ENCODE data around the gene CXCL9.
A peak's percentile ranks its signal among the peaks of the same experiment; 100 is the strongest.
"Not testable (repeated sequence)": the region's sequence is repeated elsewhere in the genome, so short reads cannot be mapped to it uniquely, and the experiment has no call there.

Gene CXCL9

DNA sequence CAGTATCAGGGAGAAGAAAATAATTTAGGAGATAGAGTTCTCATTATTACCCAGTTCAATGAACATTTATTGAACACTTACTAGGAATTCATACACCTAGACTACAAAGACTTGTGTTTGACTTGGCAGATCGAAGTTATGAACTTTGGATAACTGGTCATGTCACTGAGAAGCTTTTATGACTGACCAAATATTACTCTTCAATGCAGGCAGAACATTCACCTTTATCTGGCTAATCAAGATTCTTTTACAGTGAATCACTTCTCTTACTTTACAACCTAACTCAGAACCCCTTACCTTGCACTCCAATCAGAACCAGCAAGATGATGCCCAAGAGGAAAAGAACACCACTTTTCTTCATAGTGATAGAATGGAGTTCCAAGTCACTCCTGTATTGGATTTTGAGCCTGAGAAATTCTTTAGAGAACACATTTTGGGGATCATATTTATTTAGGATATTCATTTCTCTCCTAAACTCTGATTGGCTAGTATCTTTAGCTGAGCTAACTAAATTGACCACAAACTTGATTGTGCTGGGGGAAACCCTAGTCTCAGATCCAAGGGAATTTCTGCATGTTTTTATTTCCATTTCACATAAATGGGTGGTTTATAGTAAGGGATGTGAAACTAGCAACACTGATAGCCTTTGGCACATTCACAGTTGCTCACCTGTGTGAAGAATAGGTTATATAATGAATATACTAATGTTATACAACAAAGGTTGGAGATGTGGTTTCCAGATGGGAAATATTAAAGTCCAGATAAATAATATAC lies at the start of gene CXCL9:
TSS of gene CXCL9 (minus strand) at position 421 of the 774 bp plus-strand sequence. CDS start at position 361, 60 bp downstream.
- DNase-seq (ENCODE audit: low read depth), result no peak

DNA sequence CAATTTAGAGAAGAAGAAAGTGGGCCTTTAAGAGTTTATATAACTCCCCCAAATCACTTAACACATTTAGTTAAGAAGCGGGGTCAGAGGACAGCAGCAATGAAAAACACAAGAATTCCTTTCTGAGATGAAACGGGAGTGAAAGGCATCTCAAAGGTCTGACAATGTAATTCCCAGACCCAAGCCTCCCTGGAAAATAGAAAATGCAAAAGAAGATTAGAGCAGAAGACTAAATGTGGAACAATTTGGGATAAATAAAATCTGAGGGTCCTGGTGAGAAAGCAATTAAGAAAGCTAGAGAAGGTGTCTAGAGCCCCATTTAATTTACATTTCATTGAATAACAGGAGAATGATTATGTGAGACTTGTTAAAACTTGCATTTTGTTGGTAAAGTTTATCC lies 48.1 kb upstream of the CXCL9 start:
- DNase-seq (ENCODE audit: low read depth), result no peak

DNA sequence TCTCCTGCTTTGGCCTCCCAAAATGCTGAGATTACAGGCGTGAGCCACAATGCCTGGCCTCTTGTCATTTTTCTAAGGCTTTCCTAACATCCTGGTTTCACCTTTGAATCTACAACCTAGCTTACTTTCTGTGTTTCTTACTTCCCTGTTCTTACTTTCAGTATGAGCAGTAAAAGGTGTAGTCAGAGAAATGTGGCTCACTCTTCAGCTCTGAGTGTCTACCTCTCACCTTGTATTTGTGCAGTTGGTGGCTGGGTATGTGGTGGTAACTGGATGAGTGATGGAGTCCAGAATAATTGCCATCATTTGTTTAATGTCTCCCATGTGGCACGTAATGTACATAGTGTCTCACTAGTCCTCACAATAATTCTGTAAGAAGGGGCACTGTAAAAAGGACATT lies 47.7 kb upstream of the CXCL9 start:
- DNase-seq (ENCODE audit: low read depth), result no peak

DNA sequence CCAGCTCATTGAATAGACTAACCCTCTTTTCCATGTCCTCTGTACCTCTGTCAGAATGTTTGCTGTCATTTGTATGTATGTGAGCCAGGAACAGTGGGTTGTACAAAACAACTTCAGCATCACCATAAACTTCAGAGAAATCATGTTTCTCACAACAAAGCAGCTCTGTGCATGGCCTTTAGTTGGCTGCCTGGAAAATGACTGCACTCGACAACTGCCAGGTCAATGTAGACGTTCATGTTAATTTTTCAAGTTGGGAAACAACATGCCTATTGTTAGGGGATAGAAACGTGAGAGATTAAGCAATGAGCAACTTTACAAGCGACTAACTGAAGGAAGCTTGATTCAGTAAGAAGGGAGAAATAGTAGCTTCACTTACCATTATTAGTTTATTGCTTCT lies 46.4 kb upstream of the CXCL9 start:
- DNase-seq (ENCODE audit: low read depth), result no peak

DNA sequence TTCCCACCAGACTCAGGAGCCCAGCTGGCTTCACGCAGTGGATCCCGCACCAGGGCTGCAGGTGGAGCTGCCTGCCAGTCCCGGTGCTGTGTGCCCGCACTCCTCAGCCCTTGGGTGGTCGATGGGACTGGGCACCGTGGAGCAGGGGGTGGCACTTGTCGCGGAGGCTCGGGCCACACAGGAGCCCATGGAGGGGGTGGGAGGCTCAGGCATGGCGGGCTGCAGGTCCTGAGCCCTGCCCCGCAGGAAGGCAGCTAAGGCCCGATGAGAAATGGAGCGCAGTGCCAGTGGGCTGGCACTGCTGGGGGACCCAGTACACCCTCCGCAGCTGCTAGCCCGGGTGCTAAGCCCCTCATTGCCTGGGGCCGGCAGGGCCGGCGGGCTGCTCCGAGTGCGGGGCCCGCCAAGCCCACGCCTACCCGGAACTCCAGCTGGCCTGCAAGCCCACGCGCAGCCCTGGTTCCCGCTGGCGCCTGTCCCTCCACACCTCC lies 43.3 kb upstream of the CXCL9 start:
- not testable (repeated sequence) for DNase-seq (ENCODE audit: low read depth)

DNA sequence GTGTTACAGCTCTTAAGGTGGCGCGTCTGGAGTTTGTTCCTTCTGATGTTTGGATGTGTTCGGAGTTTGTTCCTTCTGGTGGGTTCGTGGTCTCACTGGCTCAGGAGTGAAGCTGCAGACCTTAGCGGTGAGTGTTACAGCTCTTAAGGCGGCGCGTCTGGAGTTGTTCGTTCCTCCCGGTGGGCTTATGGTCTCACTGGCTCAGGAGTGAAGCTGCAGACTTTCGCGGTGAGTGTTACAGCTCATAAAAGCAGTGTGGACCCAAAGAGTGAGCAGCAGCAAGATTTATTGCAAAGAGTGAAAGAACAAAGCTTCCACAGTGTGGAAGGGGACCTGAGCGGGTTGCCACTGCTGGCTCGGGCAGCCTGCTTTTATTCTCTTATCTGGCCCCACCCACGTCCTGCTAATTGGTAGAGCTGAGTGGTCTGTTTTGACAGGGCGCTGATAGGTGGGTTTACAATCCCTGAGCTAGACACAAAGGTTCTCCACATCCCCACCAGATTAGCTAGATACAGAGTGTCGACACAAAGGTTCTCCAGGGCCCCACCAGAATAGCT lies 42.6 kb upstream of the CXCL9 start:
- DNase-seq (ENCODE audit: low read depth), result not testable (repeated sequence)

DNA sequence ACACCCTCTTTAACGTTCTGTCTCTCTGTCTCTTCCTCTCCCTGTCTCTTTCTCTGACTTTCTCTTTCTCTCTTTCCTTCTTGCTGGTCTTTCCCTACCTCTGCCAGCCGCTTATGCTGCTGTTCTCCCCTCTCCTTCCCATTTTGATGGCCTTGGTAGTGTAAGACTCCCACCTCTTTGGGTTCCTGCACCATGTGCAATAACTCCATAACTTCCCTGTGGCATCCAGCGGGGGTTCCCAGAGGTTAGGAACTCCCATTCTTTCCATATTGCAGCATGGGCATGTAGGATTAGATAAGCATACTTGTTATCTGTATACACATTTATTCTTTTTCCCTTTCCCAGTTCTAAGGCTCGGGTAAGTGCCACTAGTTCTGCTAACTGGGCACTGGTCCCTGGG lies 37.4 kb upstream of the CXCL9 start:
- not testable (repeated sequence) for DNase-seq (ENCODE audit: low read depth)

DNA sequence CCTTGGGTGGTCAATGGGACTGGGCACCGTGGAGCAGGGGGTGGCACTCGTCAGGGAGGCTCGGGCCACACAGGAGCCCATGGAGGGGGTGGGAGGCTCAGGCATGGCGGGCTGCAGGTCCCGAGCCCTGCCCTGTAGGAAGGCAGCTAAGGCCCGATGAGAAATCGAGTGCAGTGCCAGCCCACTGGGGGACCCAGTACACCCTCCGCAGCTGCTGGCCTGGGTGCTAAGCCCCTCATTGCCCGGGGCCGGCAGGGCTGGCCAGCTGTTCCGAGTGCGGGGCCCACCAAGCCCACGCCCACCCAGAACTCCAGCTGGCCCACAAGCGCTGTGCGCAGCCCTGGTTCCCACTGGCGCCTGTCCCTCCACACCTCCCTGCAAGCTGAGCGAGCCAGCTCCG lies 36.0 kb upstream of the CXCL9 start:
- DNase-seq (ENCODE audit: low read depth), result not testable (repeated sequence)

DNA sequence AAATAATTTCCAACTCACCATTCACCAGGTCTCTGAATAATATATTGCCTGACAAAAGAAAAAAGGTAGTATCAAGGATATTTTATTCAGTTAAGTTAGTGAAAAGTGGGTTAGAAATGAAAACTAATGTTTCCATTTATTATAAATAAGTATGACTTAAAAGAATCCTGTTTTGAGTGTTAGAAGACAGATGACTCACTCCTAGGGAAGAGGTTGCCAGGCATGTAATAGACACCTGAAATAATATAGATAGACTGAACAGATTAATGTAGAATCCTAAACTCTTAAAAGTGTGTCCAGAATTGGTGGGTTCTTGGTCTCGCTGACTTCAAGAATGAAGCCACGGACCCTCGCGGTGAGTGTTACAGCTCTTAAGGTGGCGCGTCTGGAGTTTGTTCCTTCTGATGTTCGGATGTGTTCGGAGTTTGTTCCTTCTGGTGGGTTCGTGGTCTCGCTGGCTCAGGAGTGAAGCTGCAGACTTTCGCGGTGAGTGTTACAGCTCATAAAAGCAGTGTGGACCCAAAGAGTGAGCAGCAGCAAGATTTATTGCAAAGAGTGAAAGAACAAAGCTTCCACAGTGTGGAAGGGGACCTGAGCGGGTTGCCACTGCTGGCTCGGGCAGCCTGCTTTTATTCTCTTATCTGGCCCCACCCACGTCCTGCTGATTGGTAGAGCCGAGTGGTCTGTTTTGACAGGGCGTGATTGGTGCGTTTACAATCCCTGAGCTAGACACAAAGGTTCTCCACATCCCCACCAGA lies 35.1 kb upstream of the CXCL9 start:
- not testable (repeated sequence) for DNase-seq (ENCODE audit: low read depth)

DNA sequence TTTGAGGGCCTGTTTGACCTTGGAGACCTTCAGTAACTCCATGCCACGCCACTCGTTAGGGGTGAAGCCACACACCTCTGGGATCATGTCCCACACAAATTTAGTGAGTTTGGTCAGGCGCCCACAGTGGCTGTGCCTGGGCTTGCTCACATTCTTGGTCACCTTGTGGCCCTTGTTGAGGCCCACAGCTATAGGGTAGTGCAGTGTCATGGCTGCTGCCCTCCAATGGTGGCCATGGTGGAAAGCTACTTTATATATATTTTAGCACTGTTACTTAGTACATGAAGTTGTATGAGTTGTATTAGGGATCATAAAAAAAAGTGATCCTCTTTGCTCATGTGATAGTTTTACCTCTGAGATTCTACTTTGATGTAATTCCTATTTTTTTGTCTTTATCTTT lies 29.5 kb upstream of the CXCL9 start:
- no peak for DNase-seq (ENCODE audit: low read depth)

DNA sequence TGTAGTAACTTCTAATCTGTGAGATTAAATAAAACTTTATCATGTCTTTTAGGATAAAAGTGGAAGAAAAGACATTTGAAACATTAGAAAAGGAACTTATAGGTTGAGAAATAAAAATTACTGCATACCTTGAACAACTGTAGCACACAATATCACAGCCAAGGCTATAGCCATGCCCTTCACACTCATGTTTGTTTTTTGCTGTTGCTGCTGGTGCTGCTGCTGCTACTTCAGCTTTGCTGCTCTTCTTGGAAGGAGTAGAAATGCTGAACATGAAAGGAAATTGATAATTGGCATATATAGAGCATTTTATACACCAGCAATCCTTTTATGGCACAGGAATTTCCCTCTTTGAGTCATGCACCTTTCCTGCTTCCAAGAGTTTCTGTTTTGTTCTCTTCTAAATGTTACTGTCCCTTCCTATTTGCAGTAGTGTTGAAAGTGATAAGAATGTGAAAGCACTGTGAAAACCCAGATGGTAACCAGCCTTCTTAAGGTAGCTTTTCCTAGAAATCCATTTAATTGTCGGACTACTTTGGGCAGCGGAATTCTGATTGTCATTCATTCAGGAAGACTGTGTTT lies 28.6 kb upstream of the CXCL9 start, which contains the start of gene CXCL11:
TSS of gene CXCL11 (minus strand) at position 272 of the 582 bp plus-strand sequence. CDS start at position 189, 83 bp downstream.
- no peak for DNase-seq (ENCODE audit: low read depth)

DNA sequence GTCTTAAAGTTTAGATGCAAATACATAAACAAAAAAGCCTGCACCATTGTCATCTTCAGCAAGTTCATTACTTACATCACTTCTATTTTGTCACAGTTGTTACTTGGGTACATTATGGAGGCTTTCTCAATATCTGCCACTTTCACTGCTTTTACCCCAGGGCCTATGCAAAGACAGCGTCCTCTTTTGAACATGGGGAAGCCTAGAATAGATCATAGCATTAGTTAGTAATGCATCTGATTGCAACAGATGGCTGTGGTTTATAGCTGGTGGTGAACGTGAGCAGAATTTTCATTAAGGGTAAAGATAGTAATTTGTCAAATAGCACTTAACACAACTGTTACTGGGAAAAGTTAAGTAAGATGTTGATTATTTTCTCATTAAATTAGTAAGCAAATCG lies 27.8 kb upstream of the CXCL9 start:
- no peak for DNase-seq (ENCODE audit: low read depth)

DNA sequence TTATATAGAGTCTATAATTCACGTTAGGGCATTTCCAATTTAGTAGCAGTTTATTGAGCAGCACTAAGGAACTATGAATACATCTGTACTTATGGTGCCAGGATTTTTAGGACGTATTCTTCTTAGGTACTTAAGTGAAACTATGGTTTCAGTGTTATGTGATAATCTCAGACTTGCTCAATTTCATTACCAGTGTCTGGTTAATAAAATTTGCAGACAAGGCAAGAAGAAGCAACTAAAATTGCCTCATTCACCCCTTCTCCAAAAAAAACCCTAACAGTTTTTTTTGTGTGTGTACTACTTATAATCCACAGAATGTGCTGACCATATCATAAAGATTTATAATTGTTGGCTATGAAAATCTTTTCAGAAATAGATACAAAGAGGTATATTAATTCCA lies 22.0 kb upstream of the CXCL9 start:
- no peak for DNase-seq (ENCODE audit: low read depth)

DNA sequence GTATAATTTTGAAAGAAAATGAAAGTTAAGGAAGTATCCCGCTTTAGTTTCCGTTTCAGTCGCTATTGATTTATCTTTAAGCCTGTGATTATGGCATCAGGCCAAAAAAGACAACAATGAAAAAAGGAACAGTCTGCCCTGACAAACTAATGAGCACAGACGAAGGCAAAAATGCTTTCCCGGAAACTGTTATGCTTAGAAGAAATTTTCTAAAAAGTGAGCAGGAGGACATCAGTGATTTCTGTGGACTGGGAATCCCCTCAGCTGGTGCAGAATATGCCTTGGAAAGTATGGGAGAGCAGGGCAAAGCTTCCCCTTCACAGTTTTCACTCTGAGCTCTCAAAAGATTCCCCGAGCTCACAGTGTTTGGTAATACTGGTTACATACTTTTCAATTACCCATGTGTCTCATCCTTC lies 21.0 kb upstream of the CXCL9 start:
- no peak for DNase-seq (ENCODE audit: low read depth)

DNA sequence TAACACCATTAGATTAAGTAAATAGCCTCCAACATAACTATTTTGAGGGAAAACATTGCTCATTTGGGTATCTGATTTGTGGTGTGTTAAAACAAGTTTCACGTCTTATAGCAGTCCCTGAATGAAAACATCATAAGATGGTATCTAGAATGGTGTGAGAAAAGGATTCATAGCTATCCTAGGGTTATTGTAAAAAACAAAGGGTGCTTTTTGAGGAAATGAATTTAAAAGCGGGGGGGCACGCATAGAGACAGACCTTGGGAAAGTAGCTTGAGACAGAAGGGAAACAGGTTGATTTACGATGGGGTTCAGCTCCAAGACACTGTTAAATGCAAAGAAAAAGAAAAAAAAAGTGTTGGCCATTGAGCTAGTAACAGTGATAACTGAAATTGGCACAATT lies 16.8 kb upstream of the CXCL9 start:
- no peak for DNase-seq (ENCODE audit: low read depth)

DNA sequence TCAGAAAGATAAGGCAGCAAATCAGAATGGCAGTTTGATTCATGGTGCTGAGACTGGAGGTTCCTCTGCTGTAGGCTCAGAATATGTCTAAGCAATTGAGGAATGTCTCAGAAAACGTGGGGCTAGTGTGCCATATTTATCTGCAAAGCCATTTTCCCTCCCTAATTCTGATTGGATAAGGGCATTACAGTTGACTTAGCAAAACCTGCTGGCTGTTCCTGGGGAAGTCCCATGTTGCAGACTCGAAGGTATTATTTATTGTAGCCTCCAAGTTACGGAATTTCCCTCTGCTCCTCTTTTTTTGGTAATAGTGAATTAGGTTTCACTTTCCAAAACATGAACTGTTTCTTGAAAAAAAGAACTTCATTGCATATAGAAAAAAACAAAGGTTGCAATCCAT lies 16.1 kb upstream of the CXCL9 start, which contains the start of gene CXCL10:
TSS of gene CXCL10 (minus strand) at position 109 of the 400 bp plus-strand sequence. CDS start at position 43, 66 bp downstream.
- no peak for DNase-seq (ENCODE audit: low read depth)

DNA sequence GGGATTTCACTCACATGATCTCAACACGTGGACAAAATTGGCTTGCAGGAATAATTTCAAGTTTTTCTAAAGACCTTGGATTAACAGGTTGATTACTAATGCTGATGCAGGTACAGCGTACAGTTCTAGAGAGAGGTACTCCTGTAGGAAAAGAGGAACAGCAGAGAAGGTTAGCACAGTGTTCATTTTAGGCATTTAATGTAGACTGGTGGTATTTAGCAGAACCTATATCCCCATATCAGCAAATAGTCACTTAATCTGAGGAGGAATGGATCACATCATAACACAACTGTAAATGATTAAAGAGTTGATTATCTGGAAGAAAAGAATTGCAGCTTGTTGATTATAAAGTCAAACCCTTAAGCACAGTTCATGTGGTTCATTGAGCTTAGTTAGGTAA lies 15.4 kb upstream of the CXCL9 start:
- no peak for DNase-seq (ENCODE audit: low read depth)

DNA sequence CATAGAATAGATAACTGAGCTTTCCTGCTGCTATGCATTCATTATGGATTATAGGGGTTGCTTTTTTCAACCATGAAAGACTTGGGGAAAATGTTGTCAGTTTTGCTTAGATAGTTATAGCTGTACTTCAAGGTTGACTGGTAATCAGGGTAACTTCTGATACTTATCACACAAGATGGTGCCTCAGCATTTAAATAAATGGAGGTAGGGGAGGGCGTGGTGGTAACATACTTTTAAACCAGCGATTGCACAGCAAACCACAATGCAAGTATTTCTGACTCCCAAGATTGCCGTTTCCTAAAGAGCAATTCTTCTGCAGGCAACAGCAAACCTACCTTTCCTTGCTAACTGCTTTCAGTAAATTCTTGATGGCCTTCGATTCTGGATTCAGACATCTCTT lies 14.7 kb upstream of the CXCL9 start:
- no peak for DNase-seq (ENCODE audit: low read depth)

DNA sequence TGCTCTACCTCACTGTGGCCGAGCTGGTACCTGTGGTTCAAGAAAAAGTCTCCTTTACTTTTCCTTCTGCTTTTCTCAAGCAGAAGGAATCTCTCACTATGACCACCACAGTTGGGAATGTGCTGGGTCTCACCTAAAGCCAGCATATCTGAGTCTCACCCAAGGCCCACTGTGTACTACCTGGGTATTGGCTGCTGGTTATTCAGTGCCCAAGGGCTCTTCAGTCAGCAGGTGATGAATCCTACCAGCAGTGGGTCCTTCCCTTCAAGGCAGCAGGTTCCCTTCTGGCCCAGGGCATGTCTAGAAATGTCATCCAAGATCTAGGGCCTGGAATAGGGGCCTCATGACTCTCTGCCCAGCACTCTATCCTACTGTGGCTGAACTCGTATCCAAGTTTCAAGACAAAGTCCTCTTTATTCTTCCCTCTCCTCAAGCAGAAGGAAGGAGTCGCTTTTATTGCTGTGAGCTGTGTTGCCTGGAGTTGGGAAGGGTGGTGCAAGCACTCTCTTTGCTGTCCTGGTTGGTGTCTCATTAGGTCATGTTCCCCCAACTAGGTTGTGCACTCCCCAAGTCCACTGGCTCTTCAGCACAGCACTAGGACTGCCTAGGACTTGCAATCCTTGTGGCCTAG lies 9.9 kb upstream of the CXCL9 start:
- DNase-seq (ENCODE audit: low read depth), result no peak

DNA sequence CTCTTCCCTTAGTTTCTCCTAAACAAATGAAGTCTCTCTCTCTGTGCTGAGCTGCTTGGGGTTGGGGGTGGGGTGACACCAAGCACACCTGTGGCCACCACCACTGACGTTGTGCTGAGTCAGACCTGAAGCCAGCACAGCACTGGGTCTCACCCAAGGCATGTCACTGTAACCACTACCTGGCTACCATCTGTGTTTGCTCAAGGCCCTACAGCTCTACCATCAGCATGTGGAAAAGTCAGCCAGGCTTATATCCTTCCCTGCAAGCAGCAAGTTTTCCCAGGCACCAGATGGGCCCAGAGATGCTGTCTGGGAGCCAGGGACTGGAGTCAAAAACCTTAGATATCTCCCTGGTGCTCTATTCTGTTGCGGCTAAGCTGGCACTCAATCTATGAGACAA lies 9.1 kb upstream of the CXCL9 start:
- no peak for DNase-seq (ENCODE audit: low read depth)

DNA sequence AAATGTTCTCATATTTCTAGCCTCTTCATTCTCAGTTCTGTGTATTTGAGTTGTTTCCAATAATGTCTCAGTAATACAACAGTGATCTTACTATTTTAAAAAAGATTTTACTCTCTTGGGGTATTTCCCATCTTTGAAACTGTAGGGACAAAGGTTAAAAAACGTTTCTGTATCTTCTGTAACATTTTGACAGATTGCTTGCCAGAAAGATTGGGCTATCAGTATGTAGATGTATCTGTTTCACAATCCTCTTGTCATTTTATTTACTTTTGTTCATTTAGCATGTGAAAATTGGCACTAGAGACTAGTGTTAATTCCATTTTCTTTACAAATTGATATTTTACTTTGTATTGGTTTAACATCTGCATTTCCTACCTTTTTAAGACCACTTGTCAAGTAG lies 6.2 kb upstream of the CXCL9 start:
- DNase-seq (ENCODE audit: low read depth), result no peak

DNA sequence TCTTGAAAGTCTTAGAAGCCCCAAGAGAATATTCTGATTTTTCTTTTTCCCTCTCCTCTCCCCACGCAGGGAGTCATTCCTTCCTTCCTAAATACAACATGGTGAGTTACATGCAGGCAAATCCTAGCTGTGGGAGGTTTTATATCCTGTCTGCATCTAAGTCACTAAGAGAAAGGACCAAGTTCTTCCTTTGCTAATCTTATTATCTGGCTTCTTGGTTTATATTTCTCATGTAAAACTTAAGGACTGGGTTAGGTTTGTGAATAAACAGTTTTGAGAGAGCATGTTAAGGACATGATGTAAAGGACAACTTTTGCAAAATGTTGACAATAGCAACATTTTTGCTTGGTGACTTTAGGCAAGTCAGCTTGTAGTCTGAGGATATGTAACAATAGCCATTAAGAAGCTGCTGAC lies 5.1 kb upstream of the CXCL9 start:
- DNase-seq (ENCODE audit: low read depth), result peak; percentile 21
